ENCODE results near the gene PARP12.

Gene PARP12

DNA sequence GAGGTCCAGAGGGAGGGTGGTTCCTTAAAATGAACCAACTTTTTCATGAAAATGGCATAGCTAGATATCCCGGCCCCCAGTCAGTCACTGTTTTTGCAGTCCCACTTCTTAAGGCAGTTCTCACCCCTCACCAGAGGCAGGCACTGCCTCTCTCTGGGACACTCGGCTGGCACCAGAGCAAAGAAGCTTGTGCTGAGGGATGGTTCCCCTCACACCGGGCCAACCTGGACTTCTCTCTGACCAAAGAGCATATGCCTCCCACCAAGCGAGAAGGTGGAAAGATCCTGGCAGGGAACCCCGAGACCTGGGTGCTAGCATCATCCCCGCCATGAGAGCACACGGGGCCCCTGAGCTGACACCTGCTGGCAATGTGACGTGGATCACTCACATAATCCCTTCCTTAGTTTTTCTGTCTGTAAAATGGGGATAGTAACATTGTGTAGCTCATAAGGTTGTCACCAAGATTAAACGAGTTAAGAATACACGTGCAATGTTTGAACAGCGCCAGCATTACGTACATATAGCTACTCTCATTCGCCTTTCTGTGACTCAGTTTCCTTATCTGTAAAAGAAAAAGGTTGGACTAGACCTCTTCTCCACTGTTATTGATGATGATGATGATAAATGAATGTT, 88.5 kb downstream of the PARP12 start:
- POLR2A ChIA-PET, result no interaction called here

More for the DNA sequence above, 88.5 kb downstream of the PARP12 start:
- CTCF ChIA-PET, result interaction anchor here (1.0 to 2.3 kb wide), 4 partner anchors 13 to 466 kb away, joined by 3 to 9 read pairs (median 6); no protein-coding TSS in a partner anchor
- no peak for DNase-seq (ENCODE audit: extremely low spot score)
- TF ChIP-seq, protein P1, sequence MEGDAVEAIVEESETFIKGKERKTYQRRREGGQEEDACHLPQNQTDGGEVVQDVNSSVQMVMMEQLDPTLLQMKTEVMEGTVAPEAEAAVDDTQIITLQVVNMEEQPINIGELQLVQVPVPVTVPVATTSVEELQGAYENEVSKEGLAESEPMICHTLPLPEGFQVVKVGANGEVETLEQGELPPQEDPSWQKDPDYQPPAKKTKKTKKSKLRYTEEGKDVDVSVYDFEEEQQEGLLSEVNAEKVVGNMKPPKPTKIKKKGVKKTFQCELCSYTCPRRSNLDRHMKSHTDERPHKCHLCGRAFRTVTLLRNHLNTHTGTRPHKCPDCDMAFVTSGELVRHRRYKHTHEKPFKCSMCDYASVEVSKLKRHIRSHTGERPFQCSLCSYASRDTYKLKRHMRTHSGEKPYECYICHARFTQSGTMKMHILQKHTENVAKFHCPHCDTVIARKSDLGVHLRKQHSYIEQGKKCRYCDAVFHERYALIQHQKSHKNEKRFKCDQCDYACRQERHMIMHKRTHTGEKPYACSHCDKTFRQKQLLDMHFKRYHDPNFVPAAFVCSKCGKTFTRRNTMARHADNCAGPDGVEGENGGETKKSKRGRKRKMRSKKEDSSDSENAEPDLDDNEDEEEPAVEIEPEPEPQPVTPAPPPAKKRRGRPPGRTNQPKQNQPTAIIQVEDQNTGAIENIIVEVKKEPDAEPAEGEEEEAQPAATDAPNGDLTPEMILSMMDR (IDR thresholded peaks at IDR 0.05; ENCODE audit: control extremely low read depth, extremely low read depth, low read depth, missing control alignments), result no peak

Measured in GM10248 (cell line).